22Rv1 (cell line): ENCODE measurements around the gene HOATZ.

Source experiments
- ZFX ChIP-seq: fragments of 450-650 bp; IDR thresholded peaks from 2 replicates; pipeline ENCODE4 v1.6.1; 2017; ENCODE audit warnings: antibody characterized with exemption, borderline replicate concordance
- TF ChIP-seq, protein P1 (sequence below): fragments of 450-650 bp; IDR thresholded peaks from 2 replicates; pipeline ENCODE4 v1.5.1; 2017; ENCODE audit warnings: mild to moderate bottlenecking

DNA sequence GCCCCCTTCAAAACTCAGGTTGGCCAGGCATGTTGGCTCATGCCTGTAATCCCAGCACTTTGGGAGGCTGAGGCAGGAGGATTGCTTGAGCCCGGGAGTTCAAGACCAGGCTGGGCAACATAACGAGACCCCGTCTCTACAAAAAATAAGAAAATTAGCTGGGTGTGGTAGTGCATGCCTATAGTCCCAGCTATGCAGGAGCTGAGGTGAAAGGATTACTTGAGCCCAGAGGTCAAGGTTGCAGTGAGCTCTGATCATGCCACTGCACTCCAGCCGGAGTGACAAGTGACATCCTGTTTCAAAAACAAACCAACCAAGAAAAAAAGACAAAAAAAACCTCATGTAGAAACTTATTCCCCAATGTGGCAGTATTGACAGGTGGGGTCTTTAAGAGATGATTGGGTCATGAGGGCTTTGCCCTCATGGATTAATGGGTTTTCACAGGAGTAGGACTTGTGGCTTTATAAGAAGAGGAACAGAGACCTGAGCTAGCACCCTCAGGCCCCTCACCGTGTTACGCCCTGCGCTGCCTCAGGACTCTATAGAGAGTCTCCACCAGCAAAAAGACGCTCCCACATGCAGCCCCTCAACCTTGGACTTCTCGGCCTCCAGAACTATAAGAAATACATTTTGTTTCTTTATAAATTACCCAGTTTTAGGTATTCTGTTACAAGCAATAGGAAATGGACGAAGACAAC, 48.3 kb downstream of the HOATZ start:
- TF ChIP-seq, protein P1, sequence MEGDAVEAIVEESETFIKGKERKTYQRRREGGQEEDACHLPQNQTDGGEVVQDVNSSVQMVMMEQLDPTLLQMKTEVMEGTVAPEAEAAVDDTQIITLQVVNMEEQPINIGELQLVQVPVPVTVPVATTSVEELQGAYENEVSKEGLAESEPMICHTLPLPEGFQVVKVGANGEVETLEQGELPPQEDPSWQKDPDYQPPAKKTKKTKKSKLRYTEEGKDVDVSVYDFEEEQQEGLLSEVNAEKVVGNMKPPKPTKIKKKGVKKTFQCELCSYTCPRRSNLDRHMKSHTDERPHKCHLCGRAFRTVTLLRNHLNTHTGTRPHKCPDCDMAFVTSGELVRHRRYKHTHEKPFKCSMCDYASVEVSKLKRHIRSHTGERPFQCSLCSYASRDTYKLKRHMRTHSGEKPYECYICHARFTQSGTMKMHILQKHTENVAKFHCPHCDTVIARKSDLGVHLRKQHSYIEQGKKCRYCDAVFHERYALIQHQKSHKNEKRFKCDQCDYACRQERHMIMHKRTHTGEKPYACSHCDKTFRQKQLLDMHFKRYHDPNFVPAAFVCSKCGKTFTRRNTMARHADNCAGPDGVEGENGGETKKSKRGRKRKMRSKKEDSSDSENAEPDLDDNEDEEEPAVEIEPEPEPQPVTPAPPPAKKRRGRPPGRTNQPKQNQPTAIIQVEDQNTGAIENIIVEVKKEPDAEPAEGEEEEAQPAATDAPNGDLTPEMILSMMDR, result no peak
- no peak for TF ChIP-seq ZFX
